Measurements from ENCODE around the gene MRGPRX1. TPM values are rescaled to one million over a fixed set of nuclear protein-coding genes. Genes with fewer than 3 reads are reported as not detected.

The MRGPRX1 gene
- total RNA-seq, 4 donors from 2014 or later, result not detected

DNA sequence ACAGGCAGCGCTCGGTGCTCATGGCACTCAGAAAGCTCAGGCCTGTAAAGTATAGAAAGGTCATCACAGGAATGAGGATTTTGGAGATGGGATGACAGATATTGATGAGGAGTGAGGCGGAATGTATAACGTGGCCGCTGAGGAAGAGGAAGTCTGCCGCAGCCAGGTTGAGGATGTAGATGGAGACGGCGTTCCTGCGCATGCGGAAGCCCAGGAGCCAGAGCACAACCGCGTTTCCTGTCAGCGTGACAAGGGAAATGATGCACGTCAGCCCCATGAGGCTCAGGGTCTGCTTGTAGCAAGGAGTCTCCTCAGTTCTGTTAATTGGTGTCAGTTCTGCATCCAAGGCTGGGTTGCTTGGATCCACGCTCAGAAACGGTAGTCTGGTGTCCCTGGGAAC is 33.1 kb upstream of the MRGPRX1 start:
- Histone ChIP-seq H3K36me3 (no peaks in the 10 kb centered on the region), H3K4me3 (no peak overlapping the region), H3K27ac (no peak overlapping the region), H3K27me3 (no peaks in the 10 kb centered on the region), H3K9me3 (no peaks in the 10 kb centered on the region), H3K4me1 (no peaks in the 10 kb centered on the region)
- TF ChIP-seq, protein P1, sequence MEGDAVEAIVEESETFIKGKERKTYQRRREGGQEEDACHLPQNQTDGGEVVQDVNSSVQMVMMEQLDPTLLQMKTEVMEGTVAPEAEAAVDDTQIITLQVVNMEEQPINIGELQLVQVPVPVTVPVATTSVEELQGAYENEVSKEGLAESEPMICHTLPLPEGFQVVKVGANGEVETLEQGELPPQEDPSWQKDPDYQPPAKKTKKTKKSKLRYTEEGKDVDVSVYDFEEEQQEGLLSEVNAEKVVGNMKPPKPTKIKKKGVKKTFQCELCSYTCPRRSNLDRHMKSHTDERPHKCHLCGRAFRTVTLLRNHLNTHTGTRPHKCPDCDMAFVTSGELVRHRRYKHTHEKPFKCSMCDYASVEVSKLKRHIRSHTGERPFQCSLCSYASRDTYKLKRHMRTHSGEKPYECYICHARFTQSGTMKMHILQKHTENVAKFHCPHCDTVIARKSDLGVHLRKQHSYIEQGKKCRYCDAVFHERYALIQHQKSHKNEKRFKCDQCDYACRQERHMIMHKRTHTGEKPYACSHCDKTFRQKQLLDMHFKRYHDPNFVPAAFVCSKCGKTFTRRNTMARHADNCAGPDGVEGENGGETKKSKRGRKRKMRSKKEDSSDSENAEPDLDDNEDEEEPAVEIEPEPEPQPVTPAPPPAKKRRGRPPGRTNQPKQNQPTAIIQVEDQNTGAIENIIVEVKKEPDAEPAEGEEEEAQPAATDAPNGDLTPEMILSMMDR (IDR thresholded peaks at IDR 0.05), result no peak
- no peak for TF ChIP-seq POLR2A (IDR thresholded peaks at IDR 0.05)
- intact Hi-C loops (cut with DNase I), result no loop called here
- 81 to 96% methylated on average over 3 to 14 of the region's 16 CpGs for WGBS, 2 donors
- DNase-seq, result no peak

DNA sequence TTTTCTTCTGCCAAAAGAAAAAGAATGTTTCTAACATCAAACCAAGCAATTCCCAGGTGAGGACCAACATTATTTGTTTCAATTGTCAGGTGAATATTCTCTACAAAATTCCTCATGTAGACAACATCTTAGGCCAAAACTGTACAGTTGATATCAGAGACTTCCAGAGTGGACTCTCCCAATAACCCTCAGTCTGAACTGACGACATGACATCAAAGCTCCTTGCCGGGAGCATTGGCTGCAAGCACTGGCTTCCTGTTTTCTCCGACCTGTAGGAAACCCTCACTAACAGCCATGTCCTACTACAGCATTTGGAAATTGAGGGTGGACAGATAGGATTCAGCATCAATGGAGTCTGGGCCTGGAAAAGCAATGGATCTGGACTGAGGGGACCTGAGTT is 30.5 kb upstream of the MRGPRX1 start:
- H3K4me3 ChIP-seq, result no peak overlapping the region
- H3K9me3 ChIP-seq, result no peaks in the 10 kb centered on the region
- intact Hi-C loops (cut with DNase I), result no loop called here
- no peaks in the 10 kb centered on the region for H3K4me1 ChIP-seq
- H3K36me3 ChIP-seq, result no peaks in the 10 kb centered on the region
- 51 to 60% methylated on average over 3 of the region's 3 CpGs for WGBS, 2 donors
- H3K27ac ChIP-seq, result no peak overlapping the region
- H3K27me3 ChIP-seq, result no peaks in the 10 kb centered on the region
- DNase-seq, result no peak
- no peak for TF ChIP-seq POLR2A (IDR thresholded peaks at IDR 0.05)

DNA sequence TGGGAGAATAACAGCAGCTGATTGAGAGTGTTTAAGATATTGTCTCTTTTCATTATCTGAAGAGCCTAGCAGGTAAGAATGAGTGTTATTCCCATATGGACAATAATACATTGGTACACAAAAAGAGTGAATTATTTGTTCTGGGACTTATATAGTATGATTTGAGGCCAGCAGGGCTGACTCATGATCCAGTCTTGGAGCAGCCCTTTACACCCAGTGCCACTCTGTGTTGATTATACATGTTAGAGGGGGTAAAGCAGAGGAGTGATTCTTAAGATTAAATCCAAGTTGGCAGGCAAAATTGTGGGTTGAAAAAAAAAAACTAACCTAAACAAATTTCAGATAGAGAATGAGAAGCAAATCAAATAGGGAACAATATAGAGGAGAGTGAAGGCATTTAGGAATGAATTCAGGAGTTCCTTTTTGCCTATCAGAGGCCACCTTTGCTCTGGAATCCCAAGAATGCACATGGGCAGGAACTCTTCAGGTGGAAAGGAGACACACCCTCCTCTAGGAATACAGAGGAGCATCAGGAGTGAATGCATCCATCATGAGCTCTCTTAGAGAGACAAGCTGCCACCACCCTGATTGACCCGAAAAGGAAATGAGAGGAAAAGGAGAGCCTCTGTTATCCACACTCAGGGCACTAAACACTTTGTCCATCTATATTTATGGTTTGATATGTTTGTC is 19.2 kb upstream of the MRGPRX1 start:
- no peak for TF ChIP-seq POLR2A (IDR thresholded peaks at IDR 0.05)
- TF ChIP-seq, protein P1 (IDR thresholded peaks at IDR 0.05), result no peak
- Histone ChIP-seq H3K4me1 (no peaks in the 10 kb centered on the region), H3K4me3 (no peak overlapping the region), H3K9me3 (no peaks in the 10 kb centered on the region), H3K36me3 (no peaks in the 10 kb centered on the region), H3K27me3 (no peaks in the 10 kb centered on the region), H3K27ac (no peak overlapping the region)
- intact Hi-C loops (cut with DNase I), result no loop called here
- DNase-seq, result no peak
- 30 to 40% methylated on average over 1 of the region's 1 CpG for WGBS, 2 donors

DNA sequence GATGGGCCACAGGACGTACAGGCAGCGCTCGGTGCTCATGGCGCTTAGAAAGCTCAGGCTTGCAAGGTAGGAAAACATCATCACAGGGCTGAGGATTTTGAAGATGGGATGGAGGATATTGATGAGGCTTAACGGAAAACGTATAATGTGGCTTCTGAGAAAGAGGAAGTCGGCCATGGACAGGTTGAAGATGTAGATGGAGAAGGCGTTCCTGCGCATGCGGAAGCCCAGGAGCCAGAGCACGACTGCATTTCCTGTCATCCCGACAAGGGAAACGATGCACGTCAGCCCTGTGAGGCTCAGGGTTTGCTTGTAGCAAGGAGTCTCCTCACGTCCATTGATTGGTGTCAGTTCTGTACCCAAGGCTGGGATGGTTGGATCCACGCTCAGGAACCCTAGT is 17.4 kb upstream of the MRGPRX1 start:
- no peak for DNase-seq
- Histone ChIP-seq H3K36me3 (no peaks in the 10 kb centered on the region), H3K4me1 (no peaks in the 10 kb centered on the region), H3K4me3 (no peak overlapping the region), H3K27me3 (no peaks in the 10 kb centered on the region), H3K9me3 (no peaks in the 10 kb centered on the region), H3K27ac (no peak overlapping the region)
- TF ChIP-seq, protein P1 (IDR thresholded peaks at IDR 0.05), result no peak
- TF ChIP-seq POLR2A (IDR thresholded peaks at IDR 0.05), result no peak
- intact Hi-C loops (cut with DNase I), result no loop called here
- 84 to 85% methylated on average over 15 to 16 of the region's 16 CpGs for WGBS, 2 donors

DNA sequence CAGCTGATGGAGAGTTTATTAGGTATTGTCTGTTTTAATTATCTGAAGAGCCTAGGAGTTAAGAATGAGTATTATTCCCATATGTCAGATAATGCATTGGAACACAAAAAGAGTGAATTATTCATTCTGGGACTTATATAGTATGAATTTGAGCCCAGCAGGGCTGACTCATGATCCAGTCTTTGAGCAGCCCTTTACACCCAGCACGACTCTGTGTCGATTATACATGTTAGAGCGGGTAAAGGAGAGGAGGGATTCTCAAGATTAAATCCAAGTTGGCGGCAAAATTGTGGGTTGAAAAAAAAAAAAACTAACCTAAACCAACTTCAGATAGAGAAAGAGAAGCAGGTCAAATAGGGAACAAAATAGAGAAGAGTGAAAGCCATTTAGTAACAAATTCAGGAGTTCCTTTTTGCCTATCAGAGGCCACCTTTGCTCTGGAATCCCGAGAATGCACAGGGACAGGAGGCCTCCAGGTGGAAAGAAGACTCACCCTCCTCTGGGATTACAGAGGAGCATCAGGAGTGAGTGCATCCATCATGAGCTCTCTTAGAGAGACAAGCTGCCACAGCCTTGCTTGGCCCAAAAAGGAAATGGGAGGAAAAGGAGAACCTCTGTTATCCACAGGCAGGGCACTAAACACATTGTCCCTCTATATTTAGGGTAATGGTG is 3.1 kb downstream of the MRGPRX1 start:
- H3K36me3 ChIP-seq, result no peaks in the 10 kb centered on the region
- TF ChIP-seq POLR2A (IDR thresholded peaks at IDR 0.05), result no peak
- TF ChIP-seq, protein P1 (IDR thresholded peaks at IDR 0.05), result no peak
- H3K27me3 ChIP-seq, result no peaks in the 10 kb centered on the region
- H3K9me3 ChIP-seq, result no peaks in the 10 kb centered on the region
- intact Hi-C loops (cut with DNase I), result no loop called here
- peaks cover 0 to 22% (median 0%) of the 10 kb centered on the region in 3 donors for H3K4me1 ChIP-seq
- 23 to 42% methylated on average over 5 of the region's 5 CpGs for WGBS, 2 donors
- no peak overlapping the region for H3K4me3 ChIP-seq
- no peak for DNase-seq
- peak overlapping the region in 1 of 4 donors; percentile 20 for H3K27ac ChIP-seq
